ENCODE measurements around the gene GSTA5.
"Not testable (repeated sequence)": the region's sequence is repeated elsewhere in the genome, so short reads cannot be mapped to it uniquely, and the experiment has no call there.

The GSTA5 gene

GRCh38 chr6:52786249-52786956 is 54.2 kb downstream of the GSTA5 start:
- DNase-seq = no peak

GRCh38 chr6:52782696-52783274 is 57.8 kb downstream of the GSTA5 start:
- not testable (repeated sequence) for DNase-seq

- not testable (repeated sequence) for DNase-seq
Observed at GRCh38 chr6:52782209-52782608, 58.4 kb downstream of the GSTA5 start.
